IMR-90 (cell line): Measurements from ENCODE around the gene FNDC11. TPM values are rescaled to one million over a fixed set of nuclear protein-coding genes. Genes with fewer than 3 reads are reported as not detected.

Source experiments
- ATAC-seq: fragments of 200-7000 bp; cut with Tn5 transposase; 2 replicates; pipeline ENCODE4 v1.9.1; 2020; ENCODE audit warnings: low read depth, mild to moderate bottlenecking, moderate library complexity
- BruUV-seq: library from RNA; stranded (reverse); fragments of 400-500 nt; replicated peaks from 2 replicates; lab custom pipeline; 2021; lab: Mats Ljungman, UMichigan
- CTCF ChIA-PET: fragments of 300-600 bp; formaldehyde crosslinking; extraction: SDS; loops from one replicate; lab custom pipeline; 2021; ENCODE audit warnings: antibody characterized with exemption; lab: Yijun Ruan, JAX
- POLR2A ChIA-PET: fragments of 300-600 bp; sonication (Branson Sonifier 250); formaldehyde crosslinking; loops from one replicate; lab custom pipeline; 2022; ENCODE audit warnings: antibody characterized with exemption; ENCODE audit not compliant: unreplicated experiment; lab: Charles Lee
- DNase-seq: peaks from one replicate; pipeline ENCODE4 v3.0.0; 2013
- H2AFZ ChIP-seq: replicated peaks from 2 replicates; pipeline ENCODE3; 2013; ENCODE audit warnings: low read length, mild to moderate bottlenecking; ENCODE audit not compliant: poor library complexity
- H2AK5ac ChIP-seq: 2 replicates; pipeline ENCODE4 v1.6.1; 2013; ENCODE audit warnings: low read depth, low read length, inconsistent platforms
- H2AK9ac ChIP-seq: replicated peaks from 2 replicates; pipeline ENCODE3; 2013; ENCODE audit warnings: mild to moderate bottlenecking, low read depth, low read length, moderate library complexity; ENCODE audit not compliant: poor library complexity
- H2BK120ac ChIP-seq: 2 replicates; pipeline ENCODE4 v1.6.1; 2013; ENCODE audit warnings: low read depth, low read length, inconsistent platforms
- H2BK15ac ChIP-seq: 3 replicates; pipeline ENCODE4 v1.6.1; 2013; ENCODE audit warnings: low read depth, low read length, inconsistent platforms
- H2BK20ac ChIP-seq: 2 replicates; pipeline ENCODE4 v1.6.1; 2013; ENCODE audit warnings: low read depth, mild to moderate bottlenecking, inconsistent platforms, low read length, moderate library complexity
- H2BK5ac ChIP-seq: 2 replicates; pipeline ENCODE4 v1.6.1; 2013; ENCODE audit warnings: mild to moderate bottlenecking, low read depth, low read length, inconsistent platforms; ENCODE audit not compliant: poor library complexity, severe bottlenecking
- H3K14ac ChIP-seq: replicated peaks from 2 replicates; pipeline ENCODE4 v1.6.1; 2013; ENCODE audit warnings: low read depth, low read length, inconsistent platforms
- H3K18ac ChIP-seq: 2 replicates; pipeline ENCODE4 v1.6.1; 2013; ENCODE audit warnings: low read depth, low read length, control low read depth
- H3K23ac ChIP-seq: 2 replicates; pipeline ENCODE4 v1.6.1; 2013; ENCODE audit warnings: low read depth, low read length, inconsistent platforms
- H3K27ac ChIP-seq: 2 replicates; pipeline ENCODE4 v1.5.1; 2013; ENCODE audit warnings: mild to moderate bottlenecking, control low read depth, low read length; ENCODE audit not compliant: insufficient read depth
- H3K27me3 ChIP-seq: 2 replicates; pipeline ENCODE4 v1.6.1; 2013; ENCODE audit warnings: low read length; ENCODE audit not compliant: control insufficient read depth, insufficient read depth
- H3K36me3 ChIP-seq: 2 replicates; pipeline ENCODE4 v1.6.1; 2013; ENCODE audit warnings: low read length, mixed read lengths; ENCODE audit not compliant: control insufficient read depth, insufficient read depth
- H3K4ac ChIP-seq: 2 replicates; pipeline ENCODE4 v1.6.1; 2013; ENCODE audit warnings: low read depth, low read length, inconsistent platforms
- H3K4me1 ChIP-seq: 2 replicates; pipeline ENCODE4 v1.6.1; 2013; ENCODE audit warnings: low read length, mixed read lengths; ENCODE audit not compliant: control insufficient read depth, insufficient read depth
- H3K4me2 ChIP-seq: 2 replicates; pipeline ENCODE4 v1.6.1; 2013; ENCODE audit warnings: low read depth, mild to moderate bottlenecking, control low read depth, low read length, moderate library complexity
- H3K4me3 ChIP-seq: 2 replicates; pipeline ENCODE4 v1.5.1; 2013; ENCODE audit warnings: low read depth, mild to moderate bottlenecking, control low read depth, low read length, moderate library complexity; ENCODE audit not compliant: insufficient read depth
- H3K56ac ChIP-seq: 2 replicates; pipeline ENCODE4 v1.6.1; 2013; ENCODE audit warnings: low read length, inconsistent platforms; ENCODE audit not compliant: insufficient read depth; ENCODE audit errors: extremely low read depth
- H3K79me1 ChIP-seq, 2 experiments: 2 replicates each; pipeline ENCODE4 v1.6.1; 2013; ENCODE audit warnings: low read length in 2 of 2, inconsistent platforms in 1 of 2, low read depth in 1 of 2
- H3K9ac ChIP-seq: 2 replicates; pipeline ENCODE4 v1.6.1; 2013; ENCODE audit warnings: low read depth, low read length, control low read depth
- H3K9me1 ChIP-seq: 2 replicates; pipeline ENCODE4 v1.6.1; 2013; ENCODE audit warnings: low read length, inconsistent platforms; ENCODE audit not compliant: insufficient read depth
- H3K9me3 ChIP-seq: 2 replicates; pipeline ENCODE4 v1.6.1; 2013; ENCODE audit warnings: low read length; ENCODE audit not compliant: control insufficient read depth, insufficient read depth
- H4K20me1 ChIP-seq: 2 replicates; pipeline ENCODE4 v1.6.1; 2013; ENCODE audit warnings: low read length, inconsistent platforms; ENCODE audit not compliant: insufficient read depth
- H4K5ac ChIP-seq: 2 replicates; pipeline ENCODE4 v1.6.1; 2013; ENCODE audit warnings: mild to moderate bottlenecking, low read depth, low read length, control low read depth
- H4K8ac ChIP-seq, 2 experiments: 2 replicates each; pipeline ENCODE4 v1.6.1; 2013; ENCODE audit warnings: low read depth in 2 of 2, low read length in 2 of 2, control low read depth in 1 of 2, inconsistent platforms in 1 of 2
- H4K91ac ChIP-seq: 2 replicates; pipeline ENCODE4 v1.6.1; 2013; ENCODE audit warnings: low read depth, low read length, inconsistent platforms; ENCODE audit not compliant: insufficient read depth
- CEBPB ChIP-seq: IDR thresholded peaks from 2 replicates; pipeline ENCODE4 v1.6.1; 2012; ENCODE audit warnings: low read depth, low read length, improper control_type of control experiment
- CHD1 ChIP-seq: IDR thresholded peaks from 2 replicates; pipeline ENCODE4 v1.6.1; 2012; ENCODE audit warnings: low read depth, low read length, improper control_type of control experiment
- CTCF ChIP-seq: conservative IDR thresholded peaks from 2 replicates; pipeline ENCODE4 v1.5.1; 2012; ENCODE audit warnings: mild to moderate bottlenecking, low read depth, low read length, improper control_type of control experiment
- FOS ChIP-seq: fragments of 150-350 bp; IDR thresholded peaks from 2 replicates; pipeline ENCODE4 v1.6.1; 2016; ENCODE audit warnings: low read depth, low read length
- MAFK ChIP-seq: IDR thresholded peaks from 2 replicates; pipeline ENCODE4 v1.6.1; 2012; ENCODE audit warnings: low read depth, low read length, improper control_type of control experiment
- MAZ ChIP-seq: IDR thresholded peaks from 2 replicates; pipeline ENCODE4 v1.6.1; 2012; ENCODE audit warnings: low read depth, mild to moderate bottlenecking, low read length, improper control_type of control experiment, moderate library complexity, borderline replicate concordance
- MXI1 ChIP-seq: IDR thresholded peaks from 2 replicates; pipeline ENCODE4 v1.6.1; 2012; ENCODE audit warnings: low read depth, mild to moderate bottlenecking, low read length, moderate library complexity, borderline replicate concordance
- NFE2L2 ChIP-seq: fragments of 150-350 bp; IDR thresholded peaks from 2 replicates; pipeline ENCODE4 v1.6.1; 2016; ENCODE audit warnings: low read depth, mild to moderate bottlenecking, low read length
- POLR2A ChIP-seq: IDR thresholded peaks from 2 replicates; pipeline ENCODE4 v1.6.1; 2012; ENCODE audit warnings: mild to moderate bottlenecking, low read depth, low read length
- RAD21 ChIP-seq: IDR thresholded peaks from 2 replicates; pipeline ENCODE4 v1.6.1; 2012; ENCODE audit warnings: low read length, improper control_type of control experiment
- RCOR1 ChIP-seq: IDR thresholded peaks from 2 replicates; pipeline ENCODE4 v1.6.1; 2012; ENCODE audit warnings: mild to moderate bottlenecking, low read length, improper control_type of control experiment; ENCODE audit not compliant: insufficient replicate concordance
- RFX5 ChIP-seq: IDR thresholded peaks from 2 replicates; pipeline ENCODE4 v1.8.0; 2012; ENCODE audit warnings: low read depth, mild to moderate bottlenecking, low read length, moderate library complexity
- SMC3 ChIP-seq: fragments of 150-350 bp; IDR thresholded peaks from 2 replicates; pipeline ENCODE4 v1.6.1; 2016; ENCODE audit warnings: low read depth, mild to moderate bottlenecking, antibody characterized with exemption, low read length, moderate library complexity
- USF2 ChIP-seq: fragments of 150-350 bp; IDR thresholded peaks from 2 replicates; pipeline ENCODE4 v1.6.1; 2017; ENCODE audit warnings: mild to moderate bottlenecking, antibody characterized with exemption, low read length, low read depth
- WGBS, 2 experiments: methylation state at CpG; one replicate each; pipeline versions ENCODE4 v1.1.5 to v1.1.7; 2013; ENCODE audit warnings: missing lambda C conversion rate in 2 of 2; ENCODE audit not compliant: insufficient read length in 1 of 2; ENCODE audit errors: extremely low coverage in 2 of 2; 5-methylcytosine and 5-hydroxymethylcytosine counted together
- dilution Hi-C: fragments of 300-500 bp; cut with HindIII; formaldehyde crosslinking; loops from one replicate; pipeline ENCODE4 v1.14.3; 2018; ENCODE audit warnings: low sequenced_read_pairs; ENCODE audit not compliant: unreplicated experiment
- in situ Hi-C: fragments of 300-500 bp; cut with MboI; formaldehyde crosslinking; loops from 3 replicates; pipeline ENCODE4 v1.14.3; 2019; ENCODE audit warnings: low sequenced_read_pairs, inconsistent platforms, mixed read lengths
- intact Hi-C: fragments of 100-400 bp; cut with micrococcal nuclease; formaldehyde crosslinking; loops from 2 replicates; pipeline ENCODE4 v1.10.0; 2022
- polyA plus RNA-seq, 3 experiments: library from polyadenylated mRNA; depleted of rRNA; stranded (reverse); fragments of >200 nt; gene quantifications; 2 replicates each; pipeline ENCODE4 v1.2.3, GENCODE V29; 2012; ENCODE audit warnings: low replicate concordance in 1 of 3
- total RNA-seq: library from RNA; depleted of rRNA; stranded (reverse); fragments of >200 nt; gene quantifications from 2 replicates; pipeline ENCODE4 v1.2.3, GENCODE V29; 2012
- TF ChIP-seq, protein P1 (sequence below): fragments of 150-350 bp; IDR thresholded peaks from 2 replicates; pipeline ENCODE4 v1.6.1; 2016; ENCODE audit warnings: low read depth, mild to moderate bottlenecking, low read length, moderate library complexity, borderline replicate concordance

FNDC11 gene
- total and polyA plus RNA-seq, 2 of the 4 experiments (the other 2 are of a cell fraction): 0.36 to 1.0 TPM

- no peak overlapping the region for H2BK15ac ChIP-seq
- in situ Hi-C loops: no loop called here
- no peaks in the 10 kb centered on the region for H3K9me3 ChIP-seq
- no peak overlapping the region for H2AK5ac ChIP-seq
- H3K27me3 ChIP-seq: no peaks in the 10 kb centered on the region; the same call in 1 of the 2 replicates
- H3K9ac ChIP-seq: no peak overlapping the region
- 89% methylated on average over 35 of the region's 45 CpGs; no CpG with 5 or more reads in 1 of the 2 experiments for WGBS, 2 experiments
- H3K9me1 ChIP-seq: no peaks in the 10 kb centered on the region
- H3K23ac ChIP-seq: no peak overlapping the region
- no peak overlapping the region for H3K4me3 ChIP-seq
- H2AFZ ChIP-seq: no peak overlapping the region
- H3K18ac ChIP-seq: no peak overlapping the region
- no peak overlapping the region for H3K4ac ChIP-seq
- peaks cover 15% of the 10 kb centered on the region for H3K36me3 ChIP-seq
- no peak overlapping the region for H2BK5ac ChIP-seq
- no peak overlapping the region for H3K14ac ChIP-seq
- intact Hi-C loops: loop anchor here (2.0 kb wide), 1 partner anchor 17 kb away; no protein-coding TSS in a partner anchor
- H3K4me1 ChIP-seq: peaks cover 5% of the 10 kb centered on the region; the same call in 1 of the 2 replicates
- H4K20me1 ChIP-seq: no peaks in the 10 kb centered on the region; the same call in 1 of the 2 replicates
- H4K5ac ChIP-seq: no peak overlapping the region
- ATAC-seq (no peak), DNase-seq (no peak)
- dilution Hi-C loops: no loop called here
- no peak overlapping the region for H2BK20ac ChIP-seq
- H4K91ac ChIP-seq: no peak overlapping the region
- POLR2A ChIA-PET: no interaction called here
- H3K4me2 ChIP-seq: no peak overlapping the region
- peak overlapping the region; percentile 77 for H2AK9ac ChIP-seq
- no peaks in the 10 kb centered on the region for H3K79me1 ChIP-seq
- H2BK120ac ChIP-seq: no peak overlapping the region
- BruUV-seq: no TSS peak
- H4K8ac ChIP-seq: no peak overlapping the region
- no peak overlapping the region for H3K27ac ChIP-seq
- no peak for TF ChIP-seq CHD1
- TF ChIP-seq USF2: no peak
- no peak for TF ChIP-seq CEBPB
- no peak for TF ChIP-seq FOS
- TF ChIP-seq CTCF: no peak
- TF ChIP-seq POLR2A: no peak
- TF ChIP-seq MAZ: no peak
- TF ChIP-seq SMC3: no peak
- TF ChIP-seq RCOR1: no peak
- TF ChIP-seq, protein P1, sequence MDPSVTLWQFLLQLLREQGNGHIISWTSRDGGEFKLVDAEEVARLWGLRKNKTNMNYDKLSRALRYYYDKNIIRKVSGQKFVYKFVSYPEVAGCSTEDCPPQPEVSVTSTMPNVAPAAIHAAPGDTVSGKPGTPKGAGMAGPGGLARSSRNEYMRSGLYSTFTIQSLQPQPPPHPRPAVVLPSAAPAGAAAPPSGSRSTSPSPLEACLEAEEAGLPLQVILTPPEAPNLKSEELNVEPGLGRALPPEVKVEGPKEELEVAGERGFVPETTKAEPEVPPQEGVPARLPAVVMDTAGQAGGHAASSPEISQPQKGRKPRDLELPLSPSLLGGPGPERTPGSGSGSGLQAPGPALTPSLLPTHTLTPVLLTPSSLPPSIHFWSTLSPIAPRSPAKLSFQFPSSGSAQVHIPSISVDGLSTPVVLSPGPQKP: no peak
- no peak for TF ChIP-seq NFE2L2
- TF ChIP-seq RAD21: no peak
- no peak for TF ChIP-seq RFX5
- TF ChIP-seq MXI1: no peak
- TF ChIP-seq MAFK: no peak
- no peak overlapping the region for H3K56ac ChIP-seq
- CTCF ChIA-PET: no interaction called here
These were observed 1.9 kb downstream of the FNDC11 start for GRCh38 chr20:63555661-63556381.
